Mesenchymal stem cell (in vitro differentiated cells and primary cell): ENCODE data around the gene L3MBTL3.

Experiments
- DNase-seq: peaks from one replicate; pipeline ENCODE4 v3.0.0-alpha.2; 2013
- H2AFZ ChIP-seq: one replicate; pipeline ENCODE4 v1.6.1; 2013; ENCODE audit warnings: low read depth, mild to moderate bottlenecking, control low read depth, inconsistent platforms, low read length, moderate library complexity
- H2AK5ac ChIP-seq: 2 replicates; pipeline ENCODE4 v1.6.1; 2013; ENCODE audit warnings: low read length, moderate library complexity, mild to moderate bottlenecking, inconsistent platforms; ENCODE audit not compliant: severe bottlenecking
- H2BK120ac ChIP-seq: one replicate; pipeline ENCODE4 v1.6.1; 2013; ENCODE audit warnings: low read depth, mild to moderate bottlenecking, inconsistent platforms, low read length, moderate library complexity
- H2BK12ac ChIP-seq, 2 experiments: one replicate each; pipeline ENCODE4 v1.6.1; 2013; ENCODE audit warnings: inconsistent platforms in 2 of 2, low read length in 2 of 2, mild to moderate bottlenecking in 2 of 2, moderate library complexity in 2 of 2, control low read depth in 1 of 2
- H2BK15ac ChIP-seq: one replicate; pipeline ENCODE4 v1.6.1; 2013; ENCODE audit warnings: mild to moderate bottlenecking, low read depth, inconsistent platforms; ENCODE audit not compliant: poor library complexity, severe bottlenecking
- H2BK5ac ChIP-seq: 2 replicates; pipeline ENCODE4 v1.6.1; 2013; ENCODE audit warnings: low read depth, mild to moderate bottlenecking, low read length, control low read depth, inconsistent platforms; ENCODE audit not compliant: poor library complexity, severe bottlenecking
- H3K14ac ChIP-seq, 2 experiments: one replicate each; pipeline ENCODE4 v1.6.1; 2013; ENCODE audit warnings: inconsistent platforms in 2 of 2, low read length in 2 of 2, control low read depth in 1 of 2, mild to moderate bottlenecking in 1 of 2, moderate library complexity in 1 of 2
- H3K18ac ChIP-seq, 2 experiments: one replicate each; pipeline ENCODE4 v1.6.1; 2013; ENCODE audit warnings: inconsistent platforms in 2 of 2, low read length in 2 of 2, control low read depth in 1 of 2, low read depth in 1 of 2, mild to moderate bottlenecking in 1 of 2
- H3K23ac ChIP-seq, 2 experiments: one replicate each; pipeline ENCODE4 v1.6.1; 2013; ENCODE audit warnings: inconsistent platforms in 2 of 2, low read length in 2 of 2, mild to moderate bottlenecking in 2 of 2, moderate library complexity in 2 of 2, control low read depth in 1 of 2
- H3K27ac ChIP-seq: 2 replicates; pipeline ENCODE4 v1.5.1; 2013; ENCODE audit warnings: mild to moderate bottlenecking, moderate library complexity, low read length, control low read depth, inconsistent platforms; ENCODE audit not compliant: poor library complexity, severe bottlenecking
- H3K27me3 ChIP-seq, 2 experiments: 2 replicates each; pipeline versions ENCODE4 v1.6.1 to v1.7.0; 2013; ENCODE audit warnings: low read length in 2 of 2, mild to moderate bottlenecking in 2 of 2, moderate library complexity in 2 of 2, control low read depth in 1 of 2, inconsistent platforms in 1 of 2; ENCODE audit not compliant: control insufficient read depth in 1 of 2, insufficient read depth in 1 of 2
- H3K36me3 ChIP-seq, 2 experiments: 2 replicates each; pipeline versions ENCODE4 v1.6.1 to v1.7.0; 2013; ENCODE audit warnings: low read length in 2 of 2, control low read depth in 1 of 2, inconsistent platforms in 1 of 2, low read depth in 1 of 2, mild to moderate bottlenecking in 1 of 2; ENCODE audit not compliant: insufficient read depth in 2 of 2, control insufficient read depth in 1 of 2
- H3K4ac ChIP-seq, 2 experiments: one replicate each; pipeline ENCODE4 v1.6.1; 2013; ENCODE audit warnings: inconsistent platforms in 2 of 2, low read length in 2 of 2, mild to moderate bottlenecking in 2 of 2, moderate library complexity in 2 of 2, control low read depth in 1 of 2, low read depth in 1 of 2
- H3K4me1 ChIP-seq: 2 replicates; pipeline ENCODE4 v1.6.1; 2013; ENCODE audit warnings: low read depth, low read length, control low read depth; ENCODE audit not compliant: control insufficient read depth, insufficient read depth
- H3K4me2 ChIP-seq: 2 replicates; pipeline ENCODE4 v1.6.1; 2013; ENCODE audit warnings: low read length, mild to moderate bottlenecking, inconsistent platforms; ENCODE audit not compliant: poor library complexity, severe bottlenecking
- H3K4me3 ChIP-seq, 2 experiments: 2 replicates each; pipeline versions ENCODE4 v1.5.1 to v1.7.0; 2013; ENCODE audit warnings: low read length in 2 of 2, mild to moderate bottlenecking in 2 of 2, control low read depth in 1 of 2, low read depth in 1 of 2; ENCODE audit not compliant: insufficient read depth in 1 of 2
- H3K79me1 ChIP-seq: replicated peaks from 2 replicates; pipeline ENCODE4 v1.6.1; 2013; ENCODE audit warnings: mild to moderate bottlenecking, control low read depth, low read length, inconsistent platforms; ENCODE audit not compliant: poor library complexity, severe bottlenecking
- H3K9ac ChIP-seq: 2 replicates; pipeline ENCODE4 v1.7.0; 2013; ENCODE audit warnings: mild to moderate bottlenecking, low read length, moderate library complexity
- H3K9me3 ChIP-seq: 2 replicates; pipeline ENCODE4 v1.7.0; 2013; ENCODE audit warnings: mild to moderate bottlenecking, low read length; ENCODE audit not compliant: control insufficient read depth
- H4K8ac ChIP-seq: one replicate; pipeline ENCODE4 v1.6.1; 2013; ENCODE audit warnings: inconsistent platforms, mild to moderate bottlenecking, low read length, moderate library complexity
- H4K91ac ChIP-seq: one replicate; pipeline ENCODE4 v1.6.1; 2013; ENCODE audit warnings: mild to moderate bottlenecking, low read length, inconsistent platforms
- WGBS: methylation state at CpG from one replicate; pipeline ENCODE4 v1.1.7; 2013; ENCODE audit warnings: mixed read lengths; 5-methylcytosine and 5-hydroxymethylcytosine counted together

The L3MBTL3 gene

GRCh38 chr6:130041594-130041993 is 23.2 kb downstream of the L3MBTL3 start:
- Histone ChIP-seq H3K4me1 (no peaks in the 10 kb centered on the region), H3K9ac (no peak overlapping the region), H3K79me1 (peaks cover 17% of the 10 kb centered on the region), H3K27me3 (no peaks in the 10 kb centered on the region), H2BK12ac (no peak overlapping the region), H4K8ac (no peak overlapping the region), H2BK15ac (no peak overlapping the region), H4K91ac (no peak overlapping the region), H3K9me3 (no peaks in the 10 kb centered on the region), H2BK120ac (no peak overlapping the region), H3K27ac (no peak overlapping the region), H3K14ac (no peak overlapping the region), H3K36me3 (no peaks in the 10 kb centered on the region), H2AFZ (no peak overlapping the region), H3K4ac (no peak overlapping the region), H2AK5ac (no peak overlapping the region), H3K18ac (no peak overlapping the region), H3K4me3 (no peak overlapping the region), H3K4me2 (no peak overlapping the region), H3K23ac (no peak overlapping the region), H2BK5ac (no peak overlapping the region)
- DNase-seq: no peak

- Histone ChIP-seq H2BK15ac (no peak overlapping the region), H3K9me3 (no peaks in the 10 kb centered on the region), H3K9ac (no peak overlapping the region), H3K4me3 (no peak overlapping the region), H3K27me3 (no peaks in the 10 kb centered on the region), H2AFZ (no peak overlapping the region), H3K4ac (no peak overlapping the region), H3K4me2 (no peak overlapping the region), H3K23ac (no peak overlapping the region), H3K4me1 (no peaks in the 10 kb centered on the region), H3K14ac (no peak overlapping the region), H3K36me3 (no peaks in the 10 kb centered on the region), H3K27ac (no peak overlapping the region), H3K79me1 (peaks cover 15% of the 10 kb centered on the region), H2BK120ac (no peak overlapping the region), H2AK5ac (no peak overlapping the region), H4K8ac (no peak overlapping the region), H2BK5ac (no peak overlapping the region), H3K18ac (no peak overlapping the region), H4K91ac (no peak overlapping the region), H2BK12ac (no peak overlapping the region)
- 95% methylated on average over 4 of the region's 4 CpGs for WGBS
- DNase-seq: no peak
These were observed 25.0 kb downstream of the L3MBTL3 start for GRCh38 chr6:130043344-130043743.

GRCh38 chr6:130045622-130046021 is 27.2 kb downstream of the L3MBTL3 start:
- Histone ChIP-seq H2BK5ac (no peak overlapping the region), H2BK15ac (no peak overlapping the region), H2BK12ac (no peak overlapping the region), H4K91ac (no peak overlapping the region), H2AFZ (no peak overlapping the region), H3K23ac (no peak overlapping the region), H3K36me3 (no peaks in the 10 kb centered on the region), H2BK120ac (no peak overlapping the region), H3K9ac (no peak overlapping the region), H3K4ac (no peak overlapping the region), H3K14ac (no peak overlapping the region), H3K4me1 (no peaks in the 10 kb centered on the region), H4K8ac (no peak overlapping the region), H3K4me2 (no peak overlapping the region), H3K27me3 (no peaks in the 10 kb centered on the region), H3K18ac (no peak overlapping the region), H3K79me1 (peaks cover 14% of the 10 kb centered on the region), H2AK5ac (peak overlapping the region; percentile 91), H3K27ac (peak overlapping the region; percentile 47), H3K4me3 (no peak overlapping the region), H3K9me3 (no peaks in the 10 kb centered on the region)
- DNase-seq: no peak
- WGBS: 78% methylated on average over 2 of the region's 2 CpGs

- Histone ChIP-seq H2BK12ac (no peak overlapping the region), H3K4me3 (no peak overlapping the region), H3K9ac (no peak overlapping the region), H2BK5ac (no peak overlapping the region), H4K8ac (no peak overlapping the region), H2BK120ac (no peak overlapping the region), H3K23ac (no peak overlapping the region), H3K36me3 (peaks cover 0 to under 1% of the 10 kb centered on the region in 2 experiments), H3K9me3 (no peaks in the 10 kb centered on the region), H3K27ac (no peak overlapping the region), H2AFZ (no peak overlapping the region), H3K4me1 (no peaks in the 10 kb centered on the region), H3K14ac (no peak overlapping the region), H3K4me2 (no peak overlapping the region), H3K4ac (no peak overlapping the region), H4K91ac (no peak overlapping the region), H2BK15ac (no peak overlapping the region), H3K27me3 (no peaks in the 10 kb centered on the region), H3K18ac (no peak overlapping the region), H3K79me1 (peaks cover 15% of the 10 kb centered on the region), H2AK5ac (no peak overlapping the region)
- DNase-seq: no peak
- no CpG with 5 or more reads among the region's 1 CpG for WGBS
These were observed 28.3 kb downstream of the L3MBTL3 start for GRCh38 chr6:130046671-130047070.
